GM18517 (cell line): ENCODE measurements around the gene PTPN4.

Experiments
- ATAC-seq: cut with Tn5 transposase; IDR thresholded peaks from one replicate; pipeline ENCODE4 v1.9.1; 2021; ENCODE audit warnings: mild to moderate bottlenecking, moderate library complexity; ENCODE audit not compliant: unreplicated experiment

The PTPN4 gene

GRCh38 chr2:119760237-119760955 lies 674 bp downstream of the PTPN4 start:
- peak; percentile 27 for ATAC-seq

- ATAC-seq = no peak
These were observed 1.2 kb downstream of the PTPN4 start for GRCh38 chr2:119760956-119761275.

- no peak for ATAC-seq
These were observed 5.1 kb downstream of the PTPN4 start for GRCh38 chr2:119764832-119765231.

GRCh38 chr2:119765433-119766002 lies 5.8 kb downstream of the PTPN4 start:
- no peak for ATAC-seq

- ATAC-seq = no peak
These were observed 7.2 kb downstream of the PTPN4 start for GRCh38 chr2:119766944-119767343.

GRCh38 chr2:119768742-119769141 lies 9.0 kb downstream of the PTPN4 start:
- no peak for ATAC-seq

GRCh38 chr2:119769645-119770044 lies 9.9 kb downstream of the PTPN4 start:
- ATAC-seq = no peak

GRCh38 chr2:119771331-119771730 lies 11.6 kb downstream of the PTPN4 start:
- no peak for ATAC-seq

- ATAC-seq = no peak
These were observed 12.4 kb downstream of the PTPN4 start for GRCh38 chr2:119772128-119772527.

- ATAC-seq = no peak
These were observed 13.0 kb downstream of the PTPN4 start for GRCh38 chr2:119772767-119773166.

GRCh38 chr2:119774026-119774425 lies 14.3 kb downstream of the PTPN4 start:
- no peak for ATAC-seq

- no peak for ATAC-seq
These were observed 15.4 kb downstream of the PTPN4 start for GRCh38 chr2:119775102-119775501.

GRCh38 chr2:119782308-119783027 lies 22.7 kb downstream of the PTPN4 start:
- ATAC-seq = no peak

GRCh38 chr2:119784876-119785275 lies 25.2 kb downstream of the PTPN4 start:
- ATAC-seq = no peak

GRCh38 chr2:119786295-119786694 lies 26.6 kb downstream of the PTPN4 start:
- no peak for ATAC-seq

GRCh38 chr2:119788752-119789151 lies 29.0 kb downstream of the PTPN4 start:
- ATAC-seq = no peak

- ATAC-seq = no peak
These were observed 30.7 kb downstream of the PTPN4 start for GRCh38 chr2:119790466-119790865.

GRCh38 chr2:119792907-119793312 lies 33.2 kb downstream of the PTPN4 start:
- no peak for ATAC-seq

- no peak for ATAC-seq
These were observed 34.5 kb downstream of the PTPN4 start for GRCh38 chr2:119794237-119794636.

- ATAC-seq = no peak
These were observed 35.9 kb downstream of the PTPN4 start for GRCh38 chr2:119795309-119796303.

GRCh38 chr2:119800376-119800902 lies 40.7 kb downstream of the PTPN4 start:
- no peak for ATAC-seq
